ENCODE measurements around the gene PDGFB.

The PDGFB gene

GRCh38 chr22:39256186-39256552 lies 11.4 kb upstream of the PDGFB start:
- Mint-ChIP-seq H3K9me3 (no peaks in the 10 kb centered on the region), H3K27me3 (peaks cover 15% of the 10 kb centered on the region), H3K4me3 (no peak overlapping the region), H3K36me3 (ENCODE audit: insufficient read depth) (peaks cover 1% of the 10 kb centered on the region), H3K27ac (ENCODE audit: low read depth) (no peak overlapping the region), H3K4me1 (peaks cover 22% of the 10 kb centered on the region)
- no peak for ATAC-seq (replicated peaks; ENCODE audit: extremely low read depth, poor library complexity, severe bottlenecking)
- DNase-seq (ENCODE audit: low spot score in 2 of 2) = no peak

- Mint-ChIP-seq H3K36me3 (ENCODE audit: insufficient read depth) (peaks cover 1% of the 10 kb centered on the region), H3K27ac (ENCODE audit: low read depth) (peak overlapping the region; percentile 52), H3K4me1 (peaks cover 22% of the 10 kb centered on the region), H3K4me3 (no peak overlapping the region), H3K27me3 (peaks cover 15% of the 10 kb centered on the region), H3K9me3 (no peaks in the 10 kb centered on the region)
- ATAC-seq (replicated peaks; ENCODE audit: extremely low read depth, poor library complexity, severe bottlenecking) = no peak
- DNase-seq (ENCODE audit: low spot score in 2 of 2) = no peak
Measured at GRCh38 chr22:39255449-39256185, 10.8 kb upstream of the PDGFB start.

- Mint-ChIP-seq H3K27ac (ENCODE audit: low read depth) (peak overlapping the region; percentile 52), H3K27me3 (peaks cover 15% of the 10 kb centered on the region), H3K9me3 (no peaks in the 10 kb centered on the region), H3K36me3 (ENCODE audit: insufficient read depth) (peaks cover 1% of the 10 kb centered on the region), H3K4me3 (peak overlapping the region; percentile 68), H3K4me1 (peaks cover 22% of the 10 kb centered on the region)
- peak; percentile 78 for ATAC-seq (replicated peaks; ENCODE audit: extremely low read depth, poor library complexity, severe bottlenecking)
- DNase-seq (ENCODE audit: low spot score in 2 of 2) = no peak
Measured at GRCh38 chr22:39254789-39255298, 10.1 kb upstream of the PDGFB start.

GRCh38 chr22:39254122-39254521 lies 9.3 kb upstream of the PDGFB start:
- H3K4me3 Mint-ChIP-seq = no peak overlapping the region
- H3K27me3 Mint-ChIP-seq = peaks cover 15% of the 10 kb centered on the region
- peaks cover 1% of the 10 kb centered on the region for H3K36me3 Mint-ChIP-seq (ENCODE audit: insufficient read depth)
- DNase-seq (ENCODE audit: low spot score in 2 of 2) = no peak
- peaks cover 26% of the 10 kb centered on the region for H3K4me1 Mint-ChIP-seq
- ATAC-seq (replicated peaks; ENCODE audit: extremely low read depth, poor library complexity, severe bottlenecking) = no peak
- H3K9me3 Mint-ChIP-seq = no peaks in the 10 kb centered on the region
- no peak overlapping the region for H3K27ac Mint-ChIP-seq (ENCODE audit: low read depth)

- Mint-ChIP-seq H3K27ac (ENCODE audit: low read depth) (no peak overlapping the region), H3K4me3 (peak overlapping the region; percentile 29), H3K9me3 (no peaks in the 10 kb centered on the region), H3K4me1 (peaks cover 27% of the 10 kb centered on the region), H3K36me3 (ENCODE audit: insufficient read depth) (peaks cover 1% of the 10 kb centered on the region), H3K27me3 (peaks cover 15% of the 10 kb centered on the region)
- DNase-seq (ENCODE audit: low spot score in 2 of 2) (no peak), ATAC-seq (replicated peaks; ENCODE audit: extremely low read depth, poor library complexity, severe bottlenecking) (peak; percentile 36)
Measured at GRCh38 chr22:39253435-39254070, 8.8 kb upstream of the PDGFB start.

GRCh38 chr22:39252461-39253434 lies 8.0 kb upstream of the PDGFB start:
- Mint-ChIP-seq H3K4me3 (peak overlapping the region; percentile 29), H3K27me3 (peaks cover 15% of the 10 kb centered on the region), H3K27ac (ENCODE audit: low read depth) (no peak overlapping the region), H3K9me3 (no peaks in the 10 kb centered on the region), H3K4me1 (peaks cover 27% of the 10 kb centered on the region), H3K36me3 (ENCODE audit: insufficient read depth) (peaks cover 1% of the 10 kb centered on the region)
- ATAC-seq (replicated peaks; ENCODE audit: extremely low read depth, poor library complexity, severe bottlenecking) (no peak), DNase-seq (ENCODE audit: low spot score in 2 of 2) (no peak)

- no peak overlapping the region for H3K4me3 Mint-ChIP-seq
Measured at GRCh38 chr22:39251762-39252460, 7.1 kb upstream of the PDGFB start.

GRCh38 chr22:39250838-39251237 lies 6.1 kb upstream of the PDGFB start:
- no peak for ATAC-seq (replicated peaks; ENCODE audit: extremely low read depth, poor library complexity, severe bottlenecking)
- Mint-ChIP-seq H3K36me3 (ENCODE audit: insufficient read depth) (peaks cover 1% of the 10 kb centered on the region), H3K27ac (ENCODE audit: low read depth) (no peak overlapping the region), H3K27me3 (peaks cover 14% of the 10 kb centered on the region), H3K9me3 (no peaks in the 10 kb centered on the region), H3K4me3 (no peak overlapping the region), H3K4me1 (peaks cover 29% of the 10 kb centered on the region)
- DNase-seq (ENCODE audit: low spot score in 2 of 2) = no peak

More at GRCh38 chr22:39251762-39252460, 7.1 kb upstream of the PDGFB start:
- H3K27me3 Mint-ChIP-seq = peaks cover 15% of the 10 kb centered on the region
- peaks cover 1% of the 10 kb centered on the region for H3K36me3 Mint-ChIP-seq (ENCODE audit: insufficient read depth)
- H3K27ac Mint-ChIP-seq (ENCODE audit: low read depth) = no peak overlapping the region
- peaks cover 27% of the 10 kb centered on the region for H3K4me1 Mint-ChIP-seq
- H3K9me3 Mint-ChIP-seq = no peaks in the 10 kb centered on the region
- ATAC-seq (replicated peaks; ENCODE audit: extremely low read depth, poor library complexity, severe bottlenecking) (no peak), DNase-seq (ENCODE audit: low spot score in 2 of 2) (no peak)

- ATAC-seq (replicated peaks; ENCODE audit: extremely low read depth, poor library complexity, severe bottlenecking) (no peak), DNase-seq (ENCODE audit: low spot score in 2 of 2) (no peak)
- Mint-ChIP-seq H3K27ac (ENCODE audit: low read depth) (peak overlapping the region; percentile 79), H3K36me3 (ENCODE audit: insufficient read depth) (peaks cover 2% of the 10 kb centered on the region), H3K27me3 (peaks cover 7% of the 10 kb centered on the region), H3K9me3 (no peaks in the 10 kb centered on the region), H3K4me3 (no peak overlapping the region), H3K4me1 (peaks cover 29% of the 10 kb centered on the region)
Measured at GRCh38 chr22:39250131-39250530, 5.3 kb upstream of the PDGFB start.

- H3K36me3 Mint-ChIP-seq (ENCODE audit: insufficient read depth) = peaks cover 4% of the 10 kb centered on the region
- peaks cover 22% of the 10 kb centered on the region for H3K4me1 Mint-ChIP-seq
- H3K27me3 Mint-ChIP-seq = no peaks in the 10 kb centered on the region
- no peaks in the 10 kb centered on the region for H3K9me3 Mint-ChIP-seq
- peak overlapping the region; percentile 79 for H3K27ac Mint-ChIP-seq (ENCODE audit: low read depth)
- ATAC-seq (replicated peaks; ENCODE audit: extremely low read depth, poor library complexity, severe bottlenecking) (no peak), DNase-seq (ENCODE audit: low spot score in 2 of 2) (no peak)
- no peak overlapping the region for H3K4me3 Mint-ChIP-seq
Measured at GRCh38 chr22:39249086-39249704, 4.4 kb upstream of the PDGFB start.

- no peak for DNase-seq (ENCODE audit: low spot score in 2 of 2)
- ATAC-seq (replicated peaks; ENCODE audit: extremely low read depth, poor library complexity, severe bottlenecking) = no peak
- H3K4me1 Mint-ChIP-seq = peaks cover 20% of the 10 kb centered on the region
- H3K9me3 Mint-ChIP-seq = no peaks in the 10 kb centered on the region
- peaks cover 10% of the 10 kb centered on the region for H3K36me3 Mint-ChIP-seq (ENCODE audit: insufficient read depth)
- H3K4me3 Mint-ChIP-seq = no peak overlapping the region
- H3K27me3 Mint-ChIP-seq = no peaks in the 10 kb centered on the region
- H3K27ac Mint-ChIP-seq (ENCODE audit: low read depth) = peak overlapping the region; percentile 67
Measured at GRCh38 chr22:39248254-39248653, 3.5 kb upstream of the PDGFB start.

Data from central memory CD8-positive, alpha-beta T cell (primary cell).